Left lung (tissue), 10 donors: Measurements from ENCODE around the gene TIMM17A. TPM values are rescaled to one million over a fixed set of nuclear protein-coding genes. Genes with fewer than 3 reads are reported as not detected.

ENCODE experiments used
- ATAC-seq: fragments of 200-7000 bp; cut with Tn5 transposase; one replicate; pipeline ENCODE4 v1.9.1; 2020; ENCODE audit warnings: moderate library complexity
- DNase-seq, 4 donors: peaks; one replicate each; pipeline ENCODE4 v3.0.0-alpha.2; 2013 to 2020
- H3K27ac ChIP-seq, 2 donors: fragments of 200-600 bp; sonication (generic) in 1 of 2; one replicate each; pipeline versions ENCODE4 v1.5.0 to v1.8.0; 2020 to 2021
- H3K27me3 ChIP-seq, 2 donors: fragments of 200-600 bp; sonication (generic) in 1 of 2; one replicate each; pipeline versions ENCODE4 v1.5.0 to v1.8.0; 2020 to 2021
- H3K36me3 ChIP-seq, 2 donors: fragments of 200-600 bp; sonication (generic) in 1 of 2; one replicate each; pipeline versions ENCODE4 v1.5.0 to v1.8.0; 2020 to 2021
- H3K4me1 ChIP-seq, 2 donors: fragments of 200-600 bp; one replicate each; pipeline ENCODE4 v1.8.0; 2021
- H3K4me3 ChIP-seq, 2 donors: fragments of 200-600 bp; sonication (generic) in 1 of 2; one replicate each; pipeline versions ENCODE4 v1.5.0 to v1.8.0; 2020 to 2021; ENCODE audit warnings: mild to moderate bottlenecking in 1 of 2
- H3K9me3 ChIP-seq, 2 donors: fragments of 200-600 bp; sonication (generic) in 1 of 2; one replicate each; pipeline versions ENCODE4 v1.5.0 to v1.8.0; 2020 to 2021
- CTCF ChIP-seq, 2 donors: fragments of 200-600 bp; sonication (generic) in 1 of 2; IDR thresholded peaks; one replicate each; pipeline versions ENCODE4 v1.5.0 to v1.8.0; 2021; ENCODE audit warnings: antibody characterized with exemption in 2 of 2
- intact Hi-C, 2 donors: fragments of 100-400 bp; cut with DNase I; formaldehyde crosslinking; loops; one replicate each; pipeline versions ENCODE4 v1.11.2 to v1.14.2; 2022
- polyA plus RNA-seq, 6 donors: library from polyadenylated mRNA; unstranded; fragments of 120-200 nt; gene quantifications; one replicate each; pipeline ENCODE4 v1.2.1, GENCODE V29; 2013; ENCODE audit not compliant: insufficient read length in 6 of 6
- total RNA-seq, 2 donors: library from RNA; stranded (reverse); fragmentation: NEBNext Ultra II Directional; extraction: Animal tissue kit (Norgen Biotek cat#: 25700); gene quantifications; one replicate each; pipeline ENCODE4 v1.2.1, GENCODE V29; 2021
- donor health status: DM: no; HTN: yes; CAD: no.
- donor health status: DM: no; HTN: no; CAD: no.

TIMM17A gene
- total and polyA plus RNA-seq, 8 donors, result 42.6 to 56.7 (median 50.1) TPM

DNA sequence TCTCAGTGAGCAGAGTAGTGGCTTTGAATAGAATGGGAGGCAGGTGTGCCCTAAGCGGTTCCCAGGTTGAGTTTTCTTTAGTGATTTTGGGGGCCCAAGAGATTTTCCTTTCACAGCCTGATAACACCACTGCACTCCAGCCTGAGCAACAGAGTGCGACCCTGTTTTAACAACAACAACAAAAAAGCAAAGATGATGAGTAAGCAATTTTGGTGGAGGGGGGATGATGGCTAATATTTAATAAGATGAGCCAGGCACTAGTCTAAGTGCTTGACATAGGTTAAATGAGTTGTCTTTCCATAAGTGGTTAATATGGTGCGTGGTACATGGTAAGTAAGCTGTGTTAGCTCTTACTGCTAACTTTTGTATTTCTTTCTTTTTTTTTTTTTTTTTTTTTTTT lies 29.1 kb downstream of the TIMM17A start:
- H3K27ac ChIP-seq, result no peak overlapping the region
- intact Hi-C loops, result no loop called here
- H3K4me1 ChIP-seq, result peaks cover 0 to 24% of the 10 kb centered on the region in 2 donors
- no peaks in the 10 kb centered on the region for H3K9me3 ChIP-seq
- no peak for DNase-seq
- ATAC-seq, result no peak
- H3K27me3 ChIP-seq, result no peaks in the 10 kb centered on the region
- no peak overlapping the region for H3K4me3 ChIP-seq
- no peak for TF ChIP-seq CTCF (IDR thresholded peaks at IDR 0.05)
- H3K36me3 ChIP-seq, result peaks cover 0 to 18% of the 10 kb centered on the region in 2 donors

GRCh38 chr1:201985355-201985754 lies 30.1 kb downstream of the TIMM17A start:
- intact Hi-C loops, result no loop called here
- DNase-seq (no peak), ATAC-seq (no peak)
- Histone ChIP-seq H3K4me1 (peaks cover 0 to 24% of the 10 kb centered on the region in 2 donors), H3K4me3 (no peak overlapping the region), H3K36me3 (peaks cover 0 to 27% of the 10 kb centered on the region in 2 donors), H3K27me3 (no peaks in the 10 kb centered on the region), H3K9me3 (no peaks in the 10 kb centered on the region), H3K27ac (no peak overlapping the region)
- TF ChIP-seq CTCF (IDR thresholded peaks at IDR 0.05), result no peak

- no peak overlapping the region for H3K27ac ChIP-seq
- no peak overlapping the region for H3K4me3 ChIP-seq
- DNase-seq (no peak), ATAC-seq (no peak)
- H3K4me1 ChIP-seq, result peaks cover 0 to 13% of the 10 kb centered on the region in 2 donors
- H3K9me3 ChIP-seq, result no peaks in the 10 kb centered on the region
- H3K27me3 ChIP-seq, result no peaks in the 10 kb centered on the region
- intact Hi-C loops, result no loop called here
- H3K36me3 ChIP-seq, result peaks cover 0 to 59% of the 10 kb centered on the region in 2 donors
- no peak for TF ChIP-seq CTCF (IDR thresholded peaks at IDR 0.05)
These were observed 33.3 kb downstream of the TIMM17A start for GRCh38 chr1:201988601-201989000.

GRCh38 chr1:201989354-201990128 lies 34.2 kb downstream of the TIMM17A start:
- ATAC-seq, result no peak
- no peak for TF ChIP-seq CTCF (IDR thresholded peaks at IDR 0.05)
- DNase-seq, result no peak
- Histone ChIP-seq H3K27ac (no peak overlapping the region), H3K4me3 (no peak overlapping the region), H3K4me1 (peaks cover 0 to 5% of the 10 kb centered on the region in 2 donors), H3K27me3 (no peaks in the 10 kb centered on the region), H3K9me3 (no peaks in the 10 kb centered on the region), H3K36me3 (peaks cover 0 to 69% of the 10 kb centered on the region in 2 donors)
- intact Hi-C loops, result no loop called here

GRCh38 chr1:201990427-201990826 lies 35.1 kb downstream of the TIMM17A start:
- no peak for TF ChIP-seq CTCF (IDR thresholded peaks at IDR 0.05)
- ATAC-seq, result no peak
- no peak for DNase-seq
- Histone ChIP-seq H3K9me3 (no peaks in the 10 kb centered on the region), H3K27me3 (no peaks in the 10 kb centered on the region), H3K4me3 (no peak overlapping the region), H3K4me1 (no peaks in the 10 kb centered on the region), H3K27ac (no peak overlapping the region), H3K36me3 (peaks cover 0 to 78% of the 10 kb centered on the region in 2 donors)
- intact Hi-C loops, result no loop called here
